Nephron (organoid): ENCODE measurements around the gene GPR143.
"Not testable (repeated sequence)": the region's sequence is repeated elsewhere in the genome, so short reads cannot be mapped to it uniquely, and the experiment has no call there.

ENCODE experiments used
- H3K27ac Mint-ChIP-seq, 3 experiments: 2 replicates each; pipeline ENCODE4 v1.8.0; 2020; ENCODE audit warnings: mixed read lengths in 3 of 3, mild to moderate bottlenecking in 2 of 3, moderate library complexity in 1 of 3
- H3K27me3 Mint-ChIP-seq: 2 replicates; pipeline ENCODE4 v1.8.0; 2021; ENCODE audit warnings: low read depth, mild to moderate bottlenecking, moderate library complexity, mixed read lengths
- H3K36me3 Mint-ChIP-seq: 2 replicates; pipeline ENCODE4 v1.8.0; 2020; ENCODE audit warnings: low read depth, mixed read lengths
- H3K4me1 Mint-ChIP-seq: 2 replicates; pipeline ENCODE4 v1.8.0; 2020; ENCODE audit warnings: mixed read lengths
- H3K4me3 Mint-ChIP-seq, 3 experiments: 2 replicates each; pipeline ENCODE4 v1.8.0; 2020; ENCODE audit warnings: mild to moderate bottlenecking in 3 of 3, mixed read lengths in 3 of 3, moderate library complexity in 2 of 3
- H3K9me3 Mint-ChIP-seq: 2 replicates; pipeline ENCODE4 v1.8.0; 2020; ENCODE audit warnings: mixed read lengths
- CTCF ChIP-seq, 3 experiments: fragments of 200-600 bp; sonication (generic); IDR thresholded peaks; one replicate each; pipeline ENCODE4 v1.5.0; 2021; ENCODE audit warnings: antibody characterized with exemption in 3 of 3; ENCODE audit not compliant: unreplicated experiment in 3 of 3

Gene GPR143

GRCh38 chrX:9775930-9776329, 10.3 kb upstream of the GPR143 start:
- Mint-ChIP-seq H3K4me1 (no peaks in the 10 kb centered on the region), H3K36me3 (peaks cover 4% of the 10 kb centered on the region), H3K27me3 (no peaks in the 10 kb centered on the region), H3K9me3 (peaks cover 7% of the 10 kb centered on the region), H3K27ac (no peak overlapping the region), H3K4me3 (no peak overlapping the region)
- no peak for TF ChIP-seq CTCF (IDR thresholded peaks at IDR 0.05; ENCODE audit: unreplicated experiment in 3 of 3)

- no peak overlapping the region for H3K27ac Mint-ChIP-seq
- H3K27me3 Mint-ChIP-seq: no peaks in the 10 kb centered on the region
- H3K4me1 Mint-ChIP-seq: peaks cover under 1% of the 10 kb centered on the region
- H3K4me3 Mint-ChIP-seq: no peak overlapping the region
- H3K9me3 Mint-ChIP-seq: peaks cover 5% of the 10 kb centered on the region
- peaks cover 4% of the 10 kb centered on the region for H3K36me3 Mint-ChIP-seq
- TF ChIP-seq CTCF (IDR thresholded peaks at IDR 0.05; ENCODE audit: unreplicated experiment in 3 of 3): no peak
These were observed 7.3 kb upstream of the GPR143 start for GRCh38 chrX:9772943-9773342.

GRCh38 chrX:9770319-9770718, 4.7 kb upstream of the GPR143 start:
- Mint-ChIP-seq H3K36me3 (peaks cover 4% of the 10 kb centered on the region), H3K9me3 (peaks cover 8% of the 10 kb centered on the region), H3K27me3 (peaks cover 4% of the 10 kb centered on the region), H3K27ac (no peak overlapping the region), H3K4me1 (peaks cover 4% of the 10 kb centered on the region), H3K4me3 (no peak overlapping the region)
- no peak for TF ChIP-seq CTCF (IDR thresholded peaks at IDR 0.05; ENCODE audit: unreplicated experiment in 3 of 3)

- H3K9me3 Mint-ChIP-seq, H3K36me3 Mint-ChIP-seq, H3K4me1 Mint-ChIP-seq, H3K4me3 Mint-ChIP-seq, H3K27ac Mint-ChIP-seq, H3K27me3 Mint-ChIP-seq: not testable (repeated sequence)
These were observed 2.7 kb upstream of the GPR143 start for GRCh38 chrX:9768321-9768839.

GRCh38 chrX:9767375-9767774, 1.7 kb upstream of the GPR143 start:
- peaks cover 4% of the 10 kb centered on the region for H3K4me1 Mint-ChIP-seq
- H3K36me3 Mint-ChIP-seq: no peaks in the 10 kb centered on the region
- H3K27me3 Mint-ChIP-seq: peaks cover 4% of the 10 kb centered on the region

GRCh38 chrX:9765072-9765736, 443 bp downstream of the GPR143 start:
- no peaks in the 10 kb centered on the region for H3K36me3 Mint-ChIP-seq
- peaks cover 4% of the 10 kb centered on the region for H3K4me1 Mint-ChIP-seq
- H3K4me3 Mint-ChIP-seq: peak overlapping the region; percentile 28 to 48 (median 29)

More at GRCh38 chrX:9767375-9767774, 1.7 kb upstream of the GPR143 start:
- peaks cover 12% of the 10 kb centered on the region for H3K9me3 Mint-ChIP-seq
- no peak overlapping the region for H3K27ac Mint-ChIP-seq
- H3K4me3 Mint-ChIP-seq: peak overlapping the region in 1 of 3 experiments; percentile 28
- no peak for TF ChIP-seq CTCF (IDR thresholded peaks at IDR 0.05; ENCODE audit: unreplicated experiment in 3 of 3)

More at GRCh38 chrX:9765072-9765736, 443 bp downstream of the GPR143 start:
- H3K27me3 Mint-ChIP-seq: peaks cover 4% of the 10 kb centered on the region
- no peak overlapping the region for H3K27ac Mint-ChIP-seq
- peaks cover 14% of the 10 kb centered on the region for H3K9me3 Mint-ChIP-seq
- TF ChIP-seq CTCF (IDR thresholded peaks at IDR 0.05; ENCODE audit: unreplicated experiment in 3 of 3): no peak
